HepG2 (cell line): Measurements from ENCODE around the gene KCNAB1. TPM values are rescaled to one million over a fixed set of nuclear protein-coding genes. Genes with fewer than 3 reads are reported as not detected.

Source experiments
- ATAC-seq: fragments of 200-7000 bp; cut with Tn5 transposase; 3 replicates; pipeline ENCODE4 v1.9.1; 2020; ENCODE audit warnings: mild to moderate bottlenecking, moderate library complexity
- BruUV-seq: library from RNA; stranded (reverse); fragments of 400-500 nt; replicated peaks from 2 replicates; lab custom pipeline; 2021; lab: Mats Ljungman, UMichigan
- CTCF ChIA-PET: fragments of 300-600 bp; formaldehyde crosslinking; extraction: SDS; loops from one replicate; lab custom pipeline; 2021; ENCODE audit warnings: low total read pairs, inconsistent platforms, low intra/inter-chr PET ratio; lab: Yijun Ruan, JAX
- POLR2A ChIA-PET: fragments of 350-600 bp; sonication (Branson Sonifier 250); formaldehyde crosslinking; loops from one replicate; lab custom pipeline; 2020; ENCODE audit warnings: antibody characterized with exemption, inconsistent platforms; lab: Yijun Ruan, JAX
- DNase-seq: peaks from one replicate; pipeline ENCODE4 v3.0.0-alpha.2; 2015; ENCODE audit warnings: low spot score
- FAIRE-seq: peaks from 3 replicates; lab custom pipeline; 2011; peaks lifted over from hg19 to GRCh38; lab: Jason Lieb, UNC
- H2AFZ ChIP-seq: one replicate; pipeline ENCODE4 v1.6.1; 2011; ENCODE audit warnings: low read length, inconsistent platforms
- H3K27ac ChIP-seq: fragments of 300-600 bp; 3 replicates; pipeline ENCODE4 v1.8.0; 2011; ENCODE audit warnings: mixed run types, mild to moderate bottlenecking, mixed read lengths, low read length, inconsistent platforms; ENCODE audit not compliant: insufficient read depth; ENCODE audit errors: extremely low read length
- H3K27me3 ChIP-seq, 2 experiments: fragments of 200-600 bp in 1 of 2; 2 replicates in 1 of 2; 3 replicates in 1 of 2; pipeline versions ENCODE4 v1.6.0 to v1.8.0; 2011; ENCODE audit warnings: low read length in 2 of 2, mild to moderate bottlenecking in 2 of 2, moderate library complexity in 2 of 2, inconsistent platforms in 1 of 2; ENCODE audit not compliant: insufficient read depth in 2 of 2, control insufficient read depth in 1 of 2
- H3K36me3 ChIP-seq, 2 experiments: fragments of 200-600 bp in 1 of 2; replicated peaks in 1 of 2; 2 replicates in 1 of 2; 3 replicates in 1 of 2; pipeline versions ENCODE4 v1.5.1 to v1.8.0; 2011; ENCODE audit warnings: low read length in 2 of 2, inconsistent platforms in 1 of 2; ENCODE audit not compliant: insufficient read depth in 2 of 2, control insufficient read depth in 1 of 2
- H3K4me1 ChIP-seq: 2 replicates; pipeline ENCODE4 v1.5.1; 2012; ENCODE audit warnings: low read length, inconsistent platforms; ENCODE audit not compliant: insufficient read depth
- H3K4me2 ChIP-seq: 2 replicates; pipeline ENCODE4 v1.6.0; 2011; ENCODE audit warnings: low read depth, low read length, inconsistent platforms
- H3K4me3 ChIP-seq, 3 experiments: fragments of 200-600 bp in 1 of 3; sonication (generic), shearing (Covaris generic) in 1 of 3; replicated peaks in 1 of 3; 2 replicates each; pipeline ENCODE4 v1.5.1; 2011 to 2016; ENCODE audit warnings: low read length in 3 of 3, inconsistent platforms in 2 of 3, low read depth in 2 of 3, mild to moderate bottlenecking in 2 of 3, control low read depth in 1 of 3, mixed read lengths in 1 of 3; ENCODE audit not compliant: insufficient read depth in 1 of 3
- H3K79me2 ChIP-seq: one replicate; pipeline ENCODE4 v1.6.1; 2011; ENCODE audit warnings: low read length, inconsistent platforms; ENCODE audit not compliant: insufficient read depth
- H3K9ac ChIP-seq: 2 replicates; pipeline ENCODE4 v1.6.0; 2011; ENCODE audit warnings: mild to moderate bottlenecking, low read depth, low read length, inconsistent platforms; ENCODE audit not compliant: insufficient read depth
- H3K9me3 ChIP-seq: 2 replicates; pipeline ENCODE4 v1.5.1; 2012; ENCODE audit warnings: mild to moderate bottlenecking, low read length
- H4K20me1 ChIP-seq: 2 replicates; pipeline ENCODE4 v1.6.0; 2011; ENCODE audit warnings: inconsistent platforms, mild to moderate bottlenecking, low read length, moderate library complexity; ENCODE audit not compliant: insufficient read depth
- IRF9 ChIP-seq: sonication (generic); formaldehyde crosslinking; IDR thresholded peaks from 2 replicates; pipeline ENCODE4 v1.8.0; 2022; ENCODE audit warnings: missing genetic modification reagents, mild to moderate bottlenecking, borderline replicate concordance
- PHF8 ChIP-seq: sonication (generic); formaldehyde crosslinking; IDR thresholded peaks from 2 replicates; pipeline ENCODE4 v1.5.0; 2020; ENCODE audit warnings: missing genetic modification reagents
- SETDB1 ChIP-seq: sonication (generic); formaldehyde crosslinking; IDR thresholded peaks from 2 replicates; pipeline ENCODE4 v1.5.1; 2020; ENCODE audit warnings: missing genetic modification reagents, mild to moderate bottlenecking, borderline replicate concordance
- SIN3B ChIP-seq: fragments of 150-350 bp; IDR thresholded peaks from 2 replicates; pipeline ENCODE4 v1.6.1; 2014; ENCODE audit warnings: low read length
- THAP11 ChIP-seq: IDR thresholded peaks from 2 replicates; pipeline ENCODE4 v1.6.1; 2016; ENCODE audit warnings: missing biosample characterization, missing genetic modification reagents
- ZFAT ChIP-seq: sonication (generic); formaldehyde crosslinking; conservative IDR thresholded peaks from 2 replicates; pipeline ENCODE4 v1.8.1; 2023; ENCODE audit warnings: missing genetic modification reagents, inconsistent platforms
- ZFP62 ChIP-seq: sonication (generic); formaldehyde crosslinking; IDR thresholded peaks from 2 replicates; pipeline ENCODE4 v1.4.0; 2020; ENCODE audit warnings: missing genetic modification reagents
- ZNF160 ChIP-seq: sonication (generic); formaldehyde crosslinking; IDR thresholded peaks from 2 replicates; pipeline ENCODE4 v1.8.0; 2022; ENCODE audit warnings: mild to moderate bottlenecking, inconsistent platforms, missing genetic modification reagents
- ZNF44 ChIP-seq: sonication (generic); formaldehyde crosslinking; IDR thresholded peaks from 2 replicates; pipeline ENCODE4 v1.5.1; 2020; ENCODE audit warnings: mild to moderate bottlenecking, missing genetic modification reagents
- ZNF512B ChIP-seq: sonication (generic); formaldehyde crosslinking; IDR thresholded peaks from 2 replicates; pipeline ENCODE4 v1.5.1; 2020; ENCODE audit warnings: missing genetic modification reagents, mild to moderate bottlenecking, borderline replicate concordance
- ZNF580 ChIP-seq: IDR thresholded peaks from 2 replicates; pipeline ENCODE4 v1.6.1; 2016; ENCODE audit warnings: low read depth, borderline replicate concordance
- WGBS: methylation state at CpG from one replicate; pipeline ENCODE4 v1.1.6; 2017; ENCODE audit warnings: low lambda C conversion rate; 5-methylcytosine and 5-hydroxymethylcytosine counted together
- in situ Hi-C: cut with HindIII; loops from 2 replicates; pipeline ENCODE4 v1.10.0; 2017; ENCODE audit warnings: low pct_unique_long_range_greater_than_20kb; ENCODE audit not compliant: extremely low pct_ligation_motif_present
- intact Hi-C: fragments of 100-400 bp; cut with micrococcal nuclease; formaldehyde crosslinking; loops from one replicate; pipeline ENCODE4 v1.10.0; 2022; ENCODE audit not compliant: unreplicated experiment
- polyA plus RNA-seq, 8 experiments: library from polyadenylated mRNA; depleted of rRNA in 3 of 8; stranded (reverse) in 7 of 8; unstranded in 1 of 8; fragments of >200 nt; fragmentation: Illumina TruSeq in 4 of 8; extraction: Trizol in 4 of 8; gene quantifications; 2 replicates each; pipeline versions ENCODE4 v1.2.1 to v1.2.3, GENCODE V29; 2011 to 2016; ENCODE audit warnings: low read depth in 4 of 8, missing spikeins in 1 of 8, mixed read lengths in 1 of 8; ENCODE audit not compliant: insufficient read depth in 1 of 8
- total RNA-seq, 5 experiments: library from RNA; depleted of rRNA; stranded (reverse); fragments of >200 nt; fragmentation: Illumina TruSeq; extraction: Trizol; gene quantifications; 2 replicates each; pipeline ENCODE4 v1.2.3, GENCODE V29; 2016; ENCODE audit warnings: low read depth in 1 of 5

Gene KCNAB1
- total and polyA plus RNA-seq, 2 of the 13 experiments (the other 11 are each of a cell fraction or from before 2014, with no cell fraction given): not detected

GRCh38 chr3:156142702-156143101 is 22.3 kb downstream of the KCNAB1 start (continued):
- TF ChIP-seq PHF8 (CRISPR knock-in tag): no peak
- no peak for TF ChIP-seq ZFAT (CRISPR knock-in tag)
- no peak for TF ChIP-seq IRF9 (CRISPR knock-in tag)
- no peak for TF ChIP-seq ZNF512B
- TF ChIP-seq SIN3B: no peak

GRCh38 chr3:156143136-156143535 is 22.8 kb downstream of the KCNAB1 start:
- H3K4me1 ChIP-seq: no peaks in the 10 kb centered on the region
- no peak overlapping the region for H3K27ac ChIP-seq
- H3K36me3 ChIP-seq: no peaks in the 10 kb centered on the region
- no peak overlapping the region for H2AFZ ChIP-seq
- no peak overlapping the region for H3K9ac ChIP-seq
- intact Hi-C loops (no loop called here), in situ Hi-C loops (no loop called here)
- H3K9me3 ChIP-seq: no peaks in the 10 kb centered on the region
- BruUV-seq: no TSS peak
- ChIA-PET CTCF (no interaction called here), POLR2A (no interaction called here)
- no peak for TF ChIP-seq SETDB1
- no peak for TF ChIP-seq THAP11
- TF ChIP-seq ZNF44 (CRISPR knock-in tag): no peak
- no peak for TF ChIP-seq ZFP62
- no peak for TF ChIP-seq ZNF580 (CRISPR knock-in tag)
- TF ChIP-seq ZNF160: no peak
- FAIRE-seq (no peak), DNase-seq (no peak), ATAC-seq (no peak)
- H3K4me2 ChIP-seq: no peak overlapping the region
- 6% methylated on average over 7 of the region's 8 CpGs for WGBS
- H3K27me3 ChIP-seq: peaks cover 0 to 7% of the 10 kb centered on the region in 2 experiments; a peak in 1 of 5 replicates
- no peak overlapping the region for H3K4me3 ChIP-seq
- H4K20me1 ChIP-seq: no peaks in the 10 kb centered on the region
- H3K79me2 ChIP-seq: no peaks in the 10 kb centered on the region
